ENCODE measurements around the gene ERH.

- no peak for TF ChIP-seq CTCF (IDR thresholded peaks at IDR 0.05)
- no peak for TF ChIP-seq POLR2A (IDR thresholded peaks at IDR 0.05)
Measured at GRCh38 chr14:69342928-69343525, 55.1 kb downstream of the ERH start.

Measured in thyroid gland (tissue), 4 donors.